ENCODE measurements around the gene EVA1A. TPM values are rescaled to one million over a fixed set of nuclear protein-coding genes. Genes with fewer than 3 reads are reported as not detected.

EVA1A gene
- total and polyA plus RNA-seq, 4 donors: 30.1 to 102 (median 43.5) TPM

- H3K27ac ChIP-seq (ENCODE audit: low read depth in 1 of 2, low read length in 1 of 2): no peak overlapping the region
- no peaks in the 10 kb centered on the region for H3K27me3 ChIP-seq (ENCODE audit: control insufficient read depth in 3 of 3, insufficient read depth in 3 of 3, low read length in 2 of 3)
- H3K4me1 ChIP-seq (ENCODE audit: control insufficient read depth in 5 of 5, insufficient read depth in 5 of 5, low read length in 5 of 5): peaks cover 0 to 22% (median 4%) of the 10 kb centered on the region in 5 donors
- H3K9ac ChIP-seq (ENCODE audit: insufficient read depth in 1 of 2, low read length in 2 of 2): no peak overlapping the region
- 75 to 92% methylated on average over 2 of the region's 2 CpGs for WGBS, 2 donors
- ATAC-seq (ENCODE audit: insufficient read depth, low FRiP score) (no peak), DNase-seq (no peak)
- TF ChIP-seq CTCF (IDR thresholded peaks at IDR 0.05; ENCODE audit: control extremely low read depth, extremely low read depth): no peak
- H3K4me3 ChIP-seq: no peak overlapping the region
- no peaks in the 10 kb centered on the region for H3K36me3 ChIP-seq (ENCODE audit: control insufficient read depth in 4 of 4, insufficient read depth in 4 of 4, low read length in 4 of 4)
- no peaks in the 10 kb centered on the region for H3K9me3 ChIP-seq (ENCODE audit: control insufficient read depth in 4 of 4, insufficient read depth in 3 of 4, low read length in 3 of 4)
Observed at GRCh38 chr2:75475049-75475448, 85.7 kb downstream of the EVA1A start.

DNA sequence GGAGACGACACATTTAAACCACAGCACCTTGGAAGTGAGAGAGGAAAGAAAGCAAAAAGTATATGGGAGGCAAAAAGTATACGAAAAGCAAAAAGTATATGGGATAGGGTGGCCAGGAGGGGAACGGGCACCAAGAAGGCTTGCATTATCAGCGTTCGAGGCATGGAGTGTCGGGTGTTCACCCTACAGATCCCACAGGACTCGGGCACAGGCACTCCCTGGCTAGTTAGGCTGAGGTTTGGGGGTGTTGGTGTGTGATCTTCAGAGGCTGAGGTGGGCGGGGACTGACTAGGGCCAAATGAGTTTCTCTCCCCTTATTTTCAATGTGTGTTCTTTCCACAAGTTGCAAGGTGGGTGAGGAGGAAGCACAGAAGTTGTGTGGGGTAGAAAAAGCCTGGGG, 86.6 kb downstream of the EVA1A start:
- H3K4me1 ChIP-seq (ENCODE audit: control insufficient read depth in 5 of 5, insufficient read depth in 5 of 5, low read length in 5 of 5): peaks cover 0 to 22% (median 4%) of the 10 kb centered on the region in 5 donors
- H3K36me3 ChIP-seq (ENCODE audit: control insufficient read depth in 4 of 4, insufficient read depth in 4 of 4, low read length in 4 of 4): no peaks in the 10 kb centered on the region
- no peak overlapping the region for H3K4me3 ChIP-seq
- ATAC-seq (ENCODE audit: insufficient read depth, low FRiP score) (no peak), DNase-seq (no peak)
- no peaks in the 10 kb centered on the region for H3K9me3 ChIP-seq (ENCODE audit: control insufficient read depth in 4 of 4, insufficient read depth in 3 of 4, low read length in 3 of 4)
- no peak overlapping the region for H3K27ac ChIP-seq (ENCODE audit: low read depth in 1 of 2, low read length in 1 of 2)
- H3K27me3 ChIP-seq (ENCODE audit: control insufficient read depth in 3 of 3, insufficient read depth in 3 of 3, low read length in 2 of 3): no peaks in the 10 kb centered on the region
- WGBS, 2 donors: 82 to 84% methylated on average over 8 of the region's 8 CpGs
- no peak overlapping the region for H3K9ac ChIP-seq (ENCODE audit: insufficient read depth in 1 of 2, low read length in 2 of 2)
- TF ChIP-seq CTCF (IDR thresholded peaks at IDR 0.05; ENCODE audit: control extremely low read depth, extremely low read depth): no peak

GRCh38 chr2:75466708-75467311, 93.9 kb downstream of the EVA1A start:
- Histone ChIP-seq H3K27me3 (ENCODE audit: control insufficient read depth in 3 of 3, insufficient read depth in 3 of 3, low read length in 2 of 3) (no peaks in the 10 kb centered on the region), H3K9me3 (ENCODE audit: control insufficient read depth in 4 of 4, insufficient read depth in 3 of 4, low read length in 3 of 4) (no peaks in the 10 kb centered on the region), H3K4me1 (ENCODE audit: control insufficient read depth in 5 of 5, insufficient read depth in 5 of 5, low read length in 5 of 5) (peaks cover 0 to 18% (median 0%) of the 10 kb centered on the region in 5 donors), H3K9ac (ENCODE audit: insufficient read depth in 1 of 2, low read length in 2 of 2) (no peak overlapping the region), H3K4me3 (no peak overlapping the region), H3K27ac (ENCODE audit: low read depth in 1 of 2, low read length in 1 of 2) (no peak overlapping the region), H3K36me3 (ENCODE audit: control insufficient read depth in 4 of 4, insufficient read depth in 4 of 4, low read length in 4 of 4) (no peaks in the 10 kb centered on the region)
- WGBS, 2 donors: 56 to 57% methylated on average over 3 of the region's 3 CpGs
- no peak for ATAC-seq (ENCODE audit: insufficient read depth, low FRiP score)
- TF ChIP-seq CTCF (IDR thresholded peaks at IDR 0.05; ENCODE audit: control extremely low read depth, extremely low read depth): no peak
- DNase-seq: no peak
